OCI-LY1 (cell line): ENCODE data around the gene ZNF30.
"Not testable (repeated sequence)": the region's sequence is repeated elsewhere in the genome, so short reads cannot be mapped to it uniquely, and the experiment has no call there.

Experiments
- EZH2 ChIP-seq: fragments of 200-600 bp; sonication (generic), shearing (Covaris generic); IDR thresholded peaks from 2 replicates; pipeline ENCODE4 v1.8.0; 2017; ENCODE audit warnings: borderline replicate concordance, mixed run types, mild to moderate bottlenecking, antibody characterized with exemption, low read length, moderate library complexity, mixed read lengths
- TF ChIP-seq, protein P1 (sequence below): fragments of 200-600 bp; sonication (generic), shearing (Covaris generic); IDR thresholded peaks from 2 replicates; pipeline ENCODE4 v1.5.1; 2017; ENCODE audit warnings: mild to moderate bottlenecking, antibody characterized with exemption, low read length, moderate library complexity, mixed read lengths

DNA sequence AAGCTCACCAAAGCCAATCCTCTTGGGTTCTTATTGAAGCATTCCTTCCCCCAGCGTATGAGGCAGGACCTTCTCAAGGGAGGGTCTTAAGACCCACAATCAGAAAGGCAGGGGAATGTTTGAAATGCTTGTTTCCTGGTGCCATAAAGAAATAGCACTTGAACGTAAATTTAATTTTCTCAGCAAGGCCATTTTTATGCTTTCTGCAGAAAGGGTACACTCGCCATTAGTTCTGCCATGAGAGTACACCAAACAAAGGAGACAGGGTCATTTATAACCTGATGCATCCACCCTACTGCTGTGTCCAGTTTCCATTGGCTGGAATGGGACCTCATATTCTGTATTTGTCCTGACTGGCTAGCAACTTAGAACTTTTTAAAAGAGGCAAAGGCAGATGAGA lies 9.6 kb upstream of the ZNF30 start:
- TF ChIP-seq, protein P1, sequence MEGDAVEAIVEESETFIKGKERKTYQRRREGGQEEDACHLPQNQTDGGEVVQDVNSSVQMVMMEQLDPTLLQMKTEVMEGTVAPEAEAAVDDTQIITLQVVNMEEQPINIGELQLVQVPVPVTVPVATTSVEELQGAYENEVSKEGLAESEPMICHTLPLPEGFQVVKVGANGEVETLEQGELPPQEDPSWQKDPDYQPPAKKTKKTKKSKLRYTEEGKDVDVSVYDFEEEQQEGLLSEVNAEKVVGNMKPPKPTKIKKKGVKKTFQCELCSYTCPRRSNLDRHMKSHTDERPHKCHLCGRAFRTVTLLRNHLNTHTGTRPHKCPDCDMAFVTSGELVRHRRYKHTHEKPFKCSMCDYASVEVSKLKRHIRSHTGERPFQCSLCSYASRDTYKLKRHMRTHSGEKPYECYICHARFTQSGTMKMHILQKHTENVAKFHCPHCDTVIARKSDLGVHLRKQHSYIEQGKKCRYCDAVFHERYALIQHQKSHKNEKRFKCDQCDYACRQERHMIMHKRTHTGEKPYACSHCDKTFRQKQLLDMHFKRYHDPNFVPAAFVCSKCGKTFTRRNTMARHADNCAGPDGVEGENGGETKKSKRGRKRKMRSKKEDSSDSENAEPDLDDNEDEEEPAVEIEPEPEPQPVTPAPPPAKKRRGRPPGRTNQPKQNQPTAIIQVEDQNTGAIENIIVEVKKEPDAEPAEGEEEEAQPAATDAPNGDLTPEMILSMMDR = not testable (repeated sequence)
- not testable (repeated sequence) for TF ChIP-seq EZH2
